Forelimb muscle (tissue), 1 donor: ENCODE results near the gene SH3BGRL2. TPM values are rescaled to one million over a fixed set of nuclear protein-coding genes. Genes with fewer than 3 reads are reported as not detected.
"Not testable (repeated sequence)": the region's sequence is repeated elsewhere in the genome, so short reads cannot be mapped to it uniquely, and the experiment has no call there.

Source experiments
- DNase-seq: peaks from one replicate; pipeline ENCODE4 v3.0.0-alpha.2; 2013; ENCODE audit warnings: low read depth
- polyA plus RNA-seq: library from polyadenylated mRNA; unstranded; fragments of 120-200 nt; gene quantifications from one replicate; pipeline ENCODE4 v1.2.1, GENCODE V29; 2013; ENCODE audit not compliant: insufficient read length

Gene SH3BGRL2
- polyA plus RNA-seq, 1 donor = 7.5 TPM

GRCh38 chr6:79614326-79615305, 16.5 kb upstream of the SH3BGRL2 start:
- DNase-seq = no peak

DNA sequence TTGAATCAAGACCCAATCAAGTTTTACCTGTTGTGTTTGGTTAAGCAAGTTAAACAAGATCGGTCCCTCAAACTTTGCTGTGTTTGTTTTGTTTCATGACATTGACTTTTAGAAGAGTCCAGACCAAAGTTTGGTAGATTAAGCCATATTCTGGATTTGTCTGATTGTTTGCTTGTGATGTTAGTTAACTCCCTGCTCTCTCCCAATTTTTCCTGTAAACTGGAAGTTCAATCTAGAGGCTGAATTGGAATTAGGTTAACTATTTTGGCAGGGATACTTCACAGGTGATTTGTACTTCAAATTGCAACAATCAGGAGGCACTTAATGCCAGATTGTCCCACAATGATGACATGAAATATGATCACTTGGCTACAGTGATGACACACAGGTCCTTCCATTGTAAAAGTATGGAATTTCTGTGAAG, 13.6 kb upstream of the SH3BGRL2 start:
- DNase-seq = no peak

GRCh38 chr6:79618425-79618824, 12.7 kb upstream of the SH3BGRL2 start:
- not testable (repeated sequence) for DNase-seq

DNA sequence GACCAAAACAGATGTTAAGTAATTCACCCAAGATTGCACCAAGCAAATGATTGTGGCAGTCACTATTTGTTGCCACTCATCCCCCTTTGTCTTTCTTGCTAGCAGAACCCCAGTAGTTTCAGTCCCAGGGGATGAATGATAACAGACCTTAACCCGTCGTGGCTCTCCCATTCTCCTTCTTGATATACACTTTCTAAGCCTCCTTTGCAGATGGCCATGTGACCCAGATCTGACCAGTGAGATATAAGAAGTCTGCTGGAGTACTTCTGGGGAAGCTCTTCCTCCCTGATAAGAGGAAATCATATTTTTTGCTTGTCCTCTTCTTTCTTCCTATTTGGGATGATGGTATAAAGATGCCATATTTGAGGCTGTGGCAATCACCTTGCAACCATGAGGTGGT, 9.6 kb upstream of the SH3BGRL2 start:
- DNase-seq = no peak

GRCh38 chr6:79622364-79622763, 8.8 kb upstream of the SH3BGRL2 start:
- no peak for DNase-seq

DNA sequence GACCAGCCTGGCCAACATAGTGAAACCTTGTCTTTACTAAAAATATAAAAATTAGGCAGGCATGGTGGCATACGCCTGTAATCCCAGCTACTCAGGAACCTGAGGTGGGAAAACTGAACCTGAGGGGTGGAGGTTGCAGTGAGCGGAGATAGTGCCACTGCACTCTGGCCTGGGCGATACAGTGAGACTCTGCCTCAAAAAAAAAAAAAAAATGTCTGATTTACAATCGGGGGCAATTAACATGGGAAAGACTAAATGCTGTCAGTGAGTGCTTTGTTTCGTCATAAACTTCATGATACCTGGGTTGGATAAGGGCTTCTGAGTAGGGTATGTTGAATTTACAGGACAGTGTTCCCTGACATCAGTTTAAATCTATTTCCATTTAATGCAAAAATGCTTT, 8.0 kb upstream of the SH3BGRL2 start:
- no peak for DNase-seq

GRCh38 chr6:79625746-79626145, 5.4 kb upstream of the SH3BGRL2 start:
- no peak for DNase-seq

DNA sequence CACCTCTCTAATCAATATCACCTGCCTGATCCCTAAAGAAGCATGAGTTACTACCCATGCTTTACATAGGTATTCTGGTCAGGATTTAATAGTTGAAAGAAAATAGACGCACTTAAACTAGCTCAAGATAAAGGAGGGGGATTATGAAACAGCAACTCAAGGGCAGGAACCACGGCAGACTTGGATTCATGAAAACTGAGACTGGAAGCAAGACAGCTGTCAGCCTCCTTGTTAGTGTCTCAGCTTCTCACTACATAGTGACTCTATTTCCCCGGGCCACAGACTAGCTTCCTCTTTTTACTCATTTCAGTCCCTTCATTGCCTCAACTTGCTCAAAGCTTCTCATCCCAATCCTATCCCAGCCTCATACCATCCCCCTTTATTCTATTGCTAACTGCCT, 4.3 kb upstream of the SH3BGRL2 start:
- DNase-seq = no peak

DNA sequence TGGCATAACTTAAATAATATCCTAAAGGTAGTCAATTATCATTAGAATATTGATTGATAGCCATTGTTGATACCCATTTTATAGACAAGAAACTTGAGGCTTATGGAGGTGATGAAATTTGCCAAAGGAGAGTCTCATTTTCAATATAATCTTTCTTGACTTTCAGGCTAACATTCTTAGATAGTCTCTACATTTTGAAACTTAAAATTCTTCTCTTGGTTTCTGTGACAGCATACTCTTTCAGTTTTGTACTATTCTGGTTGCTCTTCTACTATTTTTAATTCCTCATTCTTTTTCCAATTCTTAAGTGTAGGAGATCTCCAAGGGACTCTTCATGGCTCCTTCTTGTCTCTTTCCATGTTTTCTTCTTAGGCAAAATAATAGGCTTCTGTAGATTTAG, 3.7 kb upstream of the SH3BGRL2 start:
- DNase-seq = no peak

DNA sequence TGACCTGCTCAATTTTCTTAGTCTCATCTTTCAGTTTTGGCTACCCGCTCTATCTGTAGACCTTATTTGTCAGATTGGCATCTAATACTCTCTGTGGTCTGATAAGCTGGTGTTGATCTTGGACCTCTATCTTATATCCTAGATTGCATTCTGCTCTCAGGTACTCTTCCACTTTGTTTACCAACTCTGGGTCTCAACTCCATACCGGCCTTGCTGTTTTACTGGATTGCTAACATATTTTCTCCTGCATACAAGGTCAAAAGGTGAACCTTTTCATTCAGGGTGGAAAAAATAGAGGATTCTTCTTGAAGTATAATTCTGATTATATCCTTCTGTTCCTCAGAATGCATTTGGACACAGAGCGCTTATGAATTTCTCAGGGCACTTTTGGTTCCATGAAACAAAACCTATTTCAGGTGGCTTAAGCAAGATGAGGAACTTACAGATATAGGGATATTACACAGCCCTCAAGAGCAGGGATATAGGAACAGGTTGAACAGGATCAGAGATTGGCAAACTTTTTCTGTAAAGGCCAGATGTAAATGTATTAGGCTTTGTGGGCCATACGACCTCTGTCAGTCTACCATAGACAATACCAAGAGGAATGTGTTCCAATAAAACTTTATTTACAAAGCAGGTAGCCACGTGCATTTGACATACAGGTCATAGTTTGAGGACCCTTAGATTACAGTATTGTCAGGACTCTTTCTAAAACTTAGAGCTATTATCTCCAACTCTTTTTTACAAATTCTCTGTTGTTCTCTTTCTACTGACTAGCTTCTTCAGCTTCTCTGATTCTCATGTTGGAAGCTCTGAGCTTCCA, 2.5 kb upstream of the SH3BGRL2 start:
- DNase-seq = no peak

GRCh38 chr6:79630380-79630882, 698 bp upstream of the SH3BGRL2 start:
- DNase-seq = no peak

GRCh38 chr6:79631693-79632172, 604 bp downstream of the SH3BGRL2 start:
- no peak for DNase-seq

GRCh38 chr6:79632580-79632979, 1.5 kb downstream of the SH3BGRL2 start:
- no peak for DNase-seq

DNA sequence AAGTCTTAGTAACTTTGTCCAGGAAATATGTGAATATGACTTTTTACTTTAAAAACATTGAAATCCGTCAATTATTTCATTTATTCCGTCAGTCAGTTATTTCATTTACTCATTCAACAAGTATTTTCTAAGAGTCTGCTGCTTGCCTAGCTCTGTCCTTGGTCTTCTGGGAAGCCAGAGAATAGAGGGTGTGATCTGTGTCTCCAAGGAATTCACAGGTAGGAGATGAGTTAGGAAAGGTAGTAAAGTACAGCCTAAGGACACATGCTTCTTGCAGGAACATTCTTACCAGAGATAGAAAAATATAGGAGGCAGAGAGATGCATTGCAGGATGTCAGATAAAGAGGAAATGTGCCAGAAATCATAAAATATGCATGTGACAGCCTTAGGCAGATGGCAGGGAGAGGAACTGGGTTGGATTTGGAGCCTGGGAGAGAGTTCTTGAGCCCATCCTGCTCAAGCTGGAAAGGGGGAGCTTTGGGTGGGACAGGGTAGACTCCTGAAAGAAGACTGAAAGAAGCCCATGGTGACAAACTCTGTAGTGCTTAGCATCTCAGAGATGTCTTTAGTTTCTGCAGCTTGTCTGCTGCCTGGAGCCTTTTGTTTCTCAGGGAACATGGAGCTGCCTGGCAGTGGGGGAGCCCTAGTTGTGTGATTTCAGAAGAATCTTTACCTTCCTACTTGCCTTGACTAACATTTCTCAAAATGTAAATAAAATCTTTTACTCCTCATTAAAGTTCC, 3.5 kb downstream of the SH3BGRL2 start:
- no peak for DNase-seq

DNA sequence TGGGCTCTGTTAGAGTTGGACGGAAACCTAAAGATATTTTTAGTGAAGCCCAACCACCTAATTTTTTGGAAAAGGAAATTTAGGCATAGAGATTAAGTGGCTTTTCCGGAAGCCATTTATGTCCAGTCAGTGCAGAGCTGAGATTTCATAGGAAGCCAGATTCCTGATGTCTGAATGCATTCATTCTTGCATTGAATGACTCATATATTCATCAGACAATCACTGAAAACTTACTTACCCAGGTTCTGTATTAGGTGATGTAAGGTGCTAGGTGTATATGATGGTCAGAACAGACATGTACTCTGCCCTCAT, 4.1 kb downstream of the SH3BGRL2 start:
- no peak for DNase-seq

- no peak for DNase-seq
Measured at GRCh38 chr6:79636673-79637072, 5.5 kb downstream of the SH3BGRL2 start.

DNA sequence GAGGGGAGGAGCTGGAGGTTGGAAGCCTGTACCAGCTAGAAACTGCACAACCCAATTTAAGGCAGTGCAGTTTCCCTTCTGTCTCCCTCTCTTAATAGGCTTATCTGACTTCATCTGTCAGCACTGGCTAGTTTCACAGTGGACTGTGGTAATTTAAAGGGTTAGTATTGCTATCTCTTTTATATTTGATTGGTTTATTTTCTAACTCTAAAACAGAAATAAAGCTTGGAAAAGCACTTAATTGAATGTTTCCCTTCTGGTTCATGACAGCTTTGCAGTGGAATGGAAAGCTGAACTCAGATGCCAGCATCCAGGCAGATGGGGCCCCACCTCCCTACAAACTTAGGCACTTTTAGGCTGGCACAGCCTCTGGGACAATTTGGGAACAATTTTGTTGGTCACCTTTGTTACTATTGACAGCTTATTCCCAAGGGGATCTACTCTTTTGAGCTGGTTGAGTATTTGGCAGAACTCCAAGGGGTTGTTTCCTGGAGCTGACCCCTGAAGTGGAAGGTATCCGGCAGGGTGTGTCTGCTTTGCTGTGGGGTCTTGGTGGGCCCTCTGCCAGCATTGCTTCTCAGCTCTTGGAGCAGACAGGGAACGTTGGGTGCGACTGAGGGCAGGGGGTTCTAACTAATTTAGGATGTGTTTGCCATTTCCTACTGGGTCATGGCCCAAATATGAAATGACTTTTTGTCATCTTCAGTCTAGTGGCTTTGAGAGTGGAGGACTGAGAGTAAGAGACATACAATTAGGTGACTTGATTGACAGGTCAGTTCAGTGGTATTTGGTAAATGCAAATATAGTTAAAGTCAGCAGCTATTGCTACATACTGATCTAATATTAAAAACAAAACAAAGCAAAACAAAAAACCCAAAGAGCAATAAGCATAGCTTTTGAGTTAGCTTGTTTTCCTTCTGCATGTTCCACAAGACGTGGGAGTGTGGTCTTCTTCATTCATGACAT, 9.3 kb downstream of the SH3BGRL2 start:
- no peak for DNase-seq

GRCh38 chr6:79646006-79646405, 14.9 kb downstream of the SH3BGRL2 start:
- no peak for DNase-seq

- no peak for DNase-seq
Measured at GRCh38 chr6:79646561-79646960, 15.4 kb downstream of the SH3BGRL2 start.

GRCh38 chr6:79647741-79648140, 16.6 kb downstream of the SH3BGRL2 start:
- DNase-seq = no peak

GRCh38 chr6:79648328-79648727, 17.2 kb downstream of the SH3BGRL2 start:
- DNase-seq = no peak
